K562 (cell line): ENCODE results near the gene ABHD5. TPM values are rescaled to one million over a fixed set of nuclear protein-coding genes. Genes with fewer than 3 reads are reported as not detected.
A peak's percentile ranks its signal among the peaks of the same experiment; 100 is the strongest.

Source experiments
- ATAC-seq: fragments of 200-7000 bp; cut with Tn5 transposase; 3 replicates; pipeline ENCODE4 v1.9.1; 2020; ENCODE audit warnings: moderate library complexity
- BruUV-seq: library from RNA; stranded (reverse); fragments of 400-500 nt; replicated peaks from 2 replicates; lab custom pipeline; 2021; lab: Mats Ljungman, UMichigan
- CTCF ChIA-PET: fragments of 300-600 bp; formaldehyde crosslinking; extraction: SDS; loops from one replicate; lab custom pipeline; 2021; ENCODE audit warnings: low intra/inter-chr PET ratio; lab: Yijun Ruan, JAX
- POLR2A ChIA-PET: fragments of 300-600, 350-650 bp; sonication (Branson Sonifier 250); formaldehyde crosslinking; extraction: SDS; loops from one replicate; lab custom pipeline; 2021; ENCODE audit warnings: antibody characterized with exemption, inconsistent platforms; lab: Yijun Ruan, JAX
- DNase-seq, 4 experiments: peaks; one replicate each; pipeline versions ENCODE4 v3.0.0 to v3.0.0-alpha.2; 2011 to 2018; ENCODE audit warnings: low spot score in 3 of 4, mixed read lengths in 3 of 4; ENCODE audit errors: extremely low read depth in 1 of 4
- FAIRE-seq: peaks from 2 replicates; lab custom pipeline; 2011; peaks lifted over from hg19 to GRCh38; lab: Jason Lieb, UNC
- H2AFZ ChIP-seq: 2 replicates; pipeline ENCODE4 v1.6.0; 2011; ENCODE audit warnings: low read depth, low read length, control low read depth, inconsistent platforms
- H3K27ac ChIP-seq: fragments of 200-600 bp; 3 replicates; pipeline ENCODE4 v1.8.0; 2011; ENCODE audit warnings: low read depth, mild to moderate bottlenecking, control low read depth, inconsistent platforms, low read length, moderate library complexity, mixed read lengths; ENCODE audit errors: extremely low read depth
- H3K27me3 ChIP-seq, 2 experiments: fragments of 300-600 bp in 1 of 2; 2 replicates in 1 of 2; 3 replicates in 1 of 2; pipeline versions ENCODE4 v1.6.0 to v1.8.0; 2011; ENCODE audit warnings: inconsistent platforms in 2 of 2, low read length in 2 of 2, mild to moderate bottlenecking in 1 of 2, mixed read lengths in 1 of 2, moderate library complexity in 1 of 2; ENCODE audit not compliant: control insufficient read depth in 2 of 2, insufficient read depth in 2 of 2
- H3K36me3 ChIP-seq: fragments of 300-600 bp; 3 replicates; pipeline ENCODE4 v1.8.0; 2011; ENCODE audit warnings: mild to moderate bottlenecking, low read length, inconsistent platforms; ENCODE audit not compliant: control insufficient read depth, insufficient read depth
- H3K4me1 ChIP-seq, 2 experiments: fragments of 200-600 bp in 1 of 2; replicated peaks in 1 of 2; 2 replicates in 1 of 2; 3 replicates in 1 of 2; pipeline versions ENCODE4 v1.5.1 to v1.8.0; 2011; ENCODE audit warnings: inconsistent platforms in 2 of 2, low read length in 2 of 2, mild to moderate bottlenecking in 1 of 2, mixed read lengths in 1 of 2, moderate library complexity in 1 of 2; ENCODE audit not compliant: control insufficient read depth in 2 of 2, insufficient read depth in 2 of 2
- H3K4me2 ChIP-seq: 2 replicates; pipeline ENCODE4 v1.6.1; 2011; ENCODE audit warnings: low read length, control low read depth, inconsistent platforms, mixed read lengths; ENCODE audit not compliant: insufficient read depth
- H3K4me3 ChIP-seq: fragments of 200-600 bp; sonication (generic), shearing (Covaris generic); 2 replicates; pipeline ENCODE4 v1.5.1; 2016; ENCODE audit warnings: control low read depth, inconsistent platforms
- H3K79me2 ChIP-seq: fragments of 200-600 bp; 3 replicates; pipeline ENCODE4 v1.8.0; 2011; ENCODE audit warnings: low read length, inconsistent platforms; ENCODE audit not compliant: control insufficient read depth, insufficient read depth
- H3K9ac ChIP-seq, 2 experiments: 2 replicates each; pipeline versions ENCODE4 v1.6.0 to v1.6.1; 2011; ENCODE audit warnings: low read depth in 2 of 2, low read length in 2 of 2, control low read depth in 1 of 2, inconsistent platforms in 1 of 2, mild to moderate bottlenecking in 1 of 2, mixed read lengths in 1 of 2; ENCODE audit not compliant: insufficient read depth in 1 of 2
- H3K9me1 ChIP-seq: one replicate; pipeline ENCODE4 v1.6.0; 2011; ENCODE audit warnings: inconsistent platforms, mild to moderate bottlenecking, low read length, moderate library complexity; ENCODE audit not compliant: control insufficient read depth, insufficient read depth
- H3K9me3 ChIP-seq: replicated peaks from 2 replicates; pipeline ENCODE4 v1.5.1; 2011; ENCODE audit warnings: low read depth, low read length, inconsistent platforms; ENCODE audit not compliant: control insufficient read depth, insufficient read depth
- H4K20me1 ChIP-seq: replicated peaks from 2 replicates; pipeline ENCODE4 v1.6.1; 2011; ENCODE audit warnings: low read length, inconsistent platforms, mixed read lengths; ENCODE audit not compliant: control insufficient read depth, insufficient read depth
- E2F4 ChIP-seq: sonication (generic); formaldehyde crosslinking; IDR thresholded peaks from 2 replicates; pipeline ENCODE4 v1.8.0; 2022; ENCODE audit warnings: mild to moderate bottlenecking, low read depth, missing genetic modification reagents
- EP400 ChIP-seq: fragments of 450-650 bp; IDR thresholded peaks from 2 replicates; pipeline ENCODE4 v1.6.1; 2017; ENCODE audit warnings: antibody characterized with exemption, mild to moderate bottlenecking, moderate library complexity
- MAFF ChIP-seq: IDR thresholded peaks from 2 replicates; pipeline ENCODE4 v1.6.1; 2012; ENCODE audit warnings: low read length, improper control_type of control experiment
- RCOR1 ChIP-seq, 2 experiments: IDR thresholded peaks; 2 replicates each; pipeline ENCODE4 v1.6.1; 2012; ENCODE audit warnings: low read depth in 2 of 2, low read length in 2 of 2, borderline replicate concordance in 1 of 2, improper control_type of control experiment in 1 of 2
- TAF9B ChIP-seq: fragments of 450-650 bp; IDR thresholded peaks from 2 replicates; pipeline ENCODE4 v1.6.1; 2018; ENCODE audit warnings: mild to moderate bottlenecking; ENCODE audit not compliant: partially characterized antibody
- TRIM24 ChIP-seq, 2 experiments: fragments of 450-650 bp; IDR thresholded peaks; 2 replicates each; pipeline ENCODE4 v1.6.1; 2016
- ZBTB40 ChIP-seq, 2 experiments: fragments of 450-650 bp in 1 of 2; sonication (generic) in 1 of 2; formaldehyde crosslinking in 1 of 2; IDR thresholded peaks; 2 replicates each; pipeline versions ENCODE4 v1.7.1 to v1.9.0; 2016 to 2022; ENCODE audit warnings: inconsistent platforms in 1 of 2, mild to moderate bottlenecking in 1 of 2, missing genetic modification reagents in 1 of 2
- WGBS: fragments of 100-300 bp; shearing (Covaris generic); methylation state at CpG from one replicate; pipeline ENCODE4 v1.1.6; 2016; ENCODE audit warnings: low coverage, mixed read lengths; ENCODE audit not compliant: insufficient coverage; ENCODE audit errors: missing lambda C conversion rate; 5-methylcytosine and 5-hydroxymethylcytosine counted together
- in situ Hi-C: fragments of 300-500 bp; cut with MboI; formaldehyde crosslinking; loops from 4 replicates; pipeline ENCODE4 v1.15.0; 2018; ENCODE audit warnings: inconsistent platforms, mixed read lengths
- intact Hi-C: fragments of 100-400 bp; cut with micrococcal nuclease; formaldehyde crosslinking; loops from 2 replicates; pipeline ENCODE4 v1.14.2; 2022
- polyA plus RNA-seq, 8 experiments: library from polyadenylated mRNA; depleted of rRNA in 4 of 8; stranded (reverse) in 5 of 8; unstranded in 3 of 8; fragments of >200 nt; fragmentation: Nextera tagmentation in 2 of 8; fragmentation: Illumina TruSeq in 1 of 8; extraction: Ambion mirVana in 2 of 8; extraction: Trizol in 1 of 8; gene quantifications; 2 replicates each; pipeline versions ENCODE4 v1.2.1 to v1.2.3, GENCODE V29; 2011 to 2014; ENCODE audit warnings: inconsistent platforms in 1 of 8, missing spikeins in 1 of 8
- total RNA-seq, 7 experiments: library from RNA; depleted of rRNA in 6 of 7; stranded (reverse); fragments of >200 nt in 6 of 7; fragmentation: Illumina TruSeq in 2 of 7; extraction: Trizol in 2 of 7; gene quantifications; 2 replicates each; pipeline versions ENCODE4 v1.2.1 to v1.2.3, GENCODE V29; 2011 to 2021; ENCODE audit warnings: low replicate concordance in 1 of 7

The ABHD5 gene
- total and polyA plus RNA-seq, 9 of the 15 experiments (the other 6 are each of a cell fraction or from before 2014, with no cell fraction given): 27.8 to 61.7 (median 39.9) TPM

DNA sequence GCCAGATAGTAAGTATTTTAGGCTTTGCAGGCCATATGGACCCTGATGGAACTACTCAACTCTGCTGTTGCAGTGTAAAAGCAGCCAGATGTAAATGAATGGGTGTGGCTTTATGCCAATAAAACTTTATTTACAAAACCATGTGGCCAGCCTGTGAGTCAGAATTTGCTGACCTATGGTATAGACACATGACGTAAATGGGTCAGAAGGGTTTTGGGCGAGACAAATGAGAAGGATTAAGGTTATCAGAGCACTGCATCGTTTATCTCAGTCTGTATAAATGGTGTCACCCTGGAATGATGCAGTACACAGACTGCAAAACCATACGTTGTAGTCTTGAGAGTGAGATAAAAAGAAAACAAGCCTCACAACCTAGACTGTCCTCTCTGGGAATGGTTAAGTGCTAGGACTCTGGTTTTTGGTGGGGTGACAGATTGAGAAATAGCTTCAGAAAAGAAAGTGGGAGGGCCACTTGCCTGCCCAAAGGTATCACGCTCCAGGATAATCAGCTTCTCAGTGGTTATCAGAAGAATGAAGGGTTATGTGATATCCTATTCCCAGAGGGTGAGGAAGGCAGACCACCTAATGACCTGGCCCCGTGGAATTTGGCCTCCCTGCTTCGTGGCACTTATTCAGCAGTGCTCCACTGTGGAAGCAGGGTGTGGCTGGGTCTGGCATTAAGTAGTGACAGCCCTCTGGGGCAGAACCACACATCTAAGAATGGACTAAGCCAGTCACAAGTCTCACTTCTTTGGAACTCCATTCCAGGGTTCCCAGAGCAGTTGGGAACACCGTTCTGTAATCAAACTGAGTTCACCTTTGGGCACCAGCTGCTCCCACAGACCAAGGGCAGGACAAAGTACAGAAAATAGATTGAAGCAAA, 46.1 kb downstream of the ABHD5 start:
- Histone ChIP-seq H3K9me1 (peaks cover 14% of the 10 kb centered on the region), H3K27me3 (no peaks in the 10 kb centered on the region), H3K4me3 (no peak overlapping the region), H3K36me3 (peaks cover 35% of the 10 kb centered on the region; the same call in 2 of the 3 replicates), H3K4me1 (peaks cover 0 to 12% of the 10 kb centered on the region in 2 experiments; a peak in 3 of 5 replicates), H2AFZ (peak overlapping the region; percentile 15; the same call in 1 of the 2 replicates), H3K79me2 (no peaks in the 10 kb centered on the region), H3K27ac (peak overlapping the region; percentile 31; the same call in 2 of the 3 replicates), H3K4me2 (peak overlapping the region; percentile 14; the same call in 1 of the 2 replicates), H3K9me3 (no peaks in the 10 kb centered on the region), H4K20me1 (0 out of 2 replicates have a peak, but pooled peaks cover 6% of the 10 kb centered on the region), H3K9ac (no peak overlapping the region; a peak in 1 of 4 replicates)
- BruUV-seq: TSS peak; percentile 22
- intact Hi-C loops: no loop called here
- 23% methylated on average over 8 of the region's 8 CpGs for WGBS
- in situ Hi-C loops: no loop called here
- peak; percentile 67 for ATAC-seq
- peak in 1 of 4 experiments; percentile 58 for DNase-seq
- ChIA-PET CTCF (no interaction called here), POLR2A (interaction anchor here (0.6 to 1.4 kb wide), 4 partner anchors 10 to 575 kb away, joined by 3 to 4 read pairs (median 3); no protein-coding TSS in a partner anchor)
- peak; percentile 81 for FAIRE-seq
- TF ChIP-seq TAF9B (peak; percentile 29), TRIM24 (IDR thresholded peaks at IDR 0.05) (0 out of 4 replicates have a peak, but pooled peaks of 1 of the 2 experiments have one; percentile 52), MAFF (peak; percentile 90), E2F4 (CRISPR knock-in tag) (no peak), RCOR1 (IDR thresholded peaks at IDR 0.05; ENCODE audit: borderline replicate concordance in 1 of 2, low read depth in 2 of 2, low read length in 2 of 2) (peak in 1 of 2 experiments; percentile 54; a peak in 1 of 4 replicates), EP400 (peak; percentile 60), ZBTB40 (IDR thresholded peaks at IDR 0.05) (peak; percentile 100), ZBTB40 (CRISPR knock-in tag; IDR thresholded peaks at IDR 0.05) (peak; percentile 99)
